GM12874 (cell line): ENCODE measurements around the gene ZNF80.

Experiments used
- CTCF ChIP-seq: IDR thresholded peaks from 2 replicates; pipeline ENCODE4 v1.5.1; 2011; ENCODE audit warnings: low read depth, mild to moderate bottlenecking, control low read depth, low read length, moderate library complexity; ENCODE audit not compliant: insufficient read depth

The ZNF80 gene

GRCh38 chr3:114213292-114213626 is 24.1 kb downstream of the ZNF80 start:
- no peak for TF ChIP-seq CTCF

DNA sequence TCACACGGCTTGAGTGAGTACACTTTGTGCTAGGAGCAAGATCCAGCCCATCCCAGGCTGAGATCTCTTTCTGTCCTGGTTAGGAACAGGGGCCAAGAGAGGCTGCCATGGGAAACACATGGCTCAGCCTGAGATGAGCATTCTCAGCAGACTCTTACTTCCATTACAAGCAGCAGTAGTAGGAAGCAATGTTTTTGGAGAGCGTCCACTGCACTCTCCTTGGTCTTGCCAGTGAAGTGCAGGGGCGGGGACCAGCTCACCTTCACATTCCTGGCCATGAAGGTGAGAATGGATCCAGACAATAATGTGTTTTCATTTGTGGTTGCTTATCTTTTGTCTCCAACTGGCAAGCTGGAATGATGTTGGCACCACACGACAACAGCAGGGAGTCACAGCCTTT is 24.7 kb downstream of the ZNF80 start:
- no peak for TF ChIP-seq CTCF

DNA sequence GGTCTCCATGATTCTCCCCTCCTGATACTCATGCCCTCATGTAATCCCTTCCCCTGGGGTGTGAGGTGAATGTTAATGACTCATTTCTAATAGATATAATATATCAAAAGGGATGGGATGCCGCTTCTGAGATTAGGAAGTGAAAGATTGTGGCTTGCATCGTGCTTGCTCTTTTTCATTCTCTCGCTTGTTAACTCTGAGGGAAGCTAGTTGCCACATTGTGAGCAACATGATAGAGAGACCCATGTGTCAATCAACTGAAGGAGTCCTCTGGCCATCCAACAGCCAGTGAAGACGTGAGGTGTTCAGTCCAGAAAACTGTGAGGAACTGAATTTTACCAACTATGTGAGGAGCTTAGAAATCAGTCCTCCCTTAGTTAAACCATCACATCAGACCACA is 29.6 kb downstream of the ZNF80 start:
- TF ChIP-seq CTCF = no peak

GRCh38 chr3:114206342-114206741 is 31.0 kb downstream of the ZNF80 start:
- no peak for TF ChIP-seq CTCF

DNA sequence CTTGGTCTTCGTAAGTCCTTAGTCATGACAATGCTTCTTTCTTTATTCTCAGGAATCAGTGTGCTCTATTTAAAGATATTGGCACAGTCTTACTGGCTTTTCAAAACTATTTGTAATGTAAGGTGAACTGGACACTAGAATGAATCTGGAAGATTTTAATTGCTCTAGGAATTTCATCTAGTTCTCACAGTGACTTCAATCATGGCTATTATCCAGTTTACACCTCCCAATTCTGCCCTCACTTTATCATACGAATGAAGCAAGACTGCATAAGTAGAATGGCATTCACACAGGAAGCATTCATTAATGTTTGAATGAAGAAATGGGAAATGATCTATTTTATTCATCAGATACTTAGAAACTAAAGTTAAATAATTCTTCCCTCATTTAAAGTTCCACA is 31.8 kb downstream of the ZNF80 start:
- no peak for TF ChIP-seq CTCF

- TF ChIP-seq CTCF = no peak
Observed at GRCh38 chr3:114194750-114195149, 42.6 kb downstream of the ZNF80 start.

DNA sequence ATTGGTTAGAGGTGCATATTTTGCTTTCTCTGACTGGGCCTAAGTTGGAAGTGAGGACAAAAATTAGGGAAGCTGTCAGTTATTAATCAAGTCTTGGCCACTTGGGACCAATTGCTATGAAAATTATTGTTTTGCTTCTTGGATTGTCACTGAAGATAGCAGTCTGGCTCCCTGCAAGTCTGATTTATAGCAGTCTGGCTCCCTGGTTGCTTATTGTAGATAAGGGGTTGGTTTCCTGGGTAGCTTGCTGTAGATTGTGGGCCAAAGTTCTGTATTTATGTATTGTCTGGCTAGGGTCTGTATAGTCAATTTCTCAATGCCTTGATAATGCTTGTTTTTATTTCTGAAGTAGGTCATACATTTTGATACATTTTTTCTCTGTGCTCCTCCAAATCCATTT is 45.2 kb downstream of the ZNF80 start:
- TF ChIP-seq CTCF = no peak

DNA sequence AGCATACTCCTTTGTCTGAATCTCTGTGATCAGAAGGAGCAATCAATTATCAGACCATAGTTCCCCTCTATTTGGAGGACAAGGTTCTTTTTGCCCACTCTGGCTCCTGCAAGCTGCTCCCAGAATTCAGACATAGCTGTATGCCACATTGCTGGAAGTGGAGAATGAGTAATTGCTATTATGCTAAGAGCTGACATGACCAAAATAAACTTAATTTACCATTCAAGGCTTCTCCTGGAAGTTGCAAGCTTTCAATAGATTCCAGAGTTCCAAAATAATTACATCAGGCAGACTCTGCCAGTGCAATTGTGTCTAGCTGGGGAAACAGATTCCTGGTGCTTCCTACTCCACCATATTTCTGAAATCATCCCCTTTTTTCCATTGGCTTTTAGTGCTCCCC is 50.9 kb downstream of the ZNF80 start:
- no peak for TF ChIP-seq CTCF
